Spleen (tissue), 7 donors: ENCODE measurements around the gene TMEM132D.

Experiments used
- CTCF ChIP-seq, 11 experiments: fragments of 200-600 bp in 7 of 11; fragments of 450-650 bp in 4 of 11; sonication (generic) in 4 of 11; IDR thresholded peaks in 8 of 11; conservative IDR thresholded peaks in 3 of 11; 1 replicate in 7 of 11; 2 replicates in 4 of 11; pipeline versions ENCODE4 v1.4.0 to v1.8.0; 2016 to 2021; ENCODE audit warnings: antibody characterized with exemption in 11 of 11, inconsistent platforms in 4 of 11, mild to moderate bottlenecking in 1 of 11
- POLR2A ChIP-seq, 3 donors: fragments of 450-650 bp; IDR thresholded peaks; one replicate each; pipeline ENCODE4 v1.5.1; 2017; ENCODE audit warnings: antibody characterized with exemption in 3 of 3, mild to moderate bottlenecking in 1 of 3
- POLR2AphosphoS5 ChIP-seq, 3 donors: sonication (generic); formaldehyde crosslinking; IDR thresholded peaks; one replicate each; pipeline ENCODE4 v1.5.1; 2017; ENCODE audit warnings: antibody characterized with exemption in 3 of 3
- donor health status: DM: no; HTN: no; CAD: no; lungs with moderate emphysema.
- donor health status: DM: no; HTN: no; CAD: no.
- donor health status: DM: no; HTN: no; CAD: no.

- TF ChIP-seq CTCF (IDR thresholded peaks at IDR 0.05 in 8 of 11, conservative IDR thresholded peaks at IDR 0.05 in 3 of 11) (no peak), POLR2A (IDR thresholded peaks at IDR 0.05) (no peak), POLR2AphosphoS5 (IDR thresholded peaks at IDR 0.05) (no peak)
These were observed 241.6 kb downstream of the TMEM132D start for GRCh38 chr12:129662234-129662633.
